ENCODE data around the gene FREM1.

Gene FREM1

GRCh38 chr9:14750821-14751220, 159.4 kb downstream of the FREM1 start:
- TF ChIP-seq EZH2 (IDR thresholded peaks at IDR 0.05; ENCODE audit: borderline replicate concordance, low read length) (no peak), CTCF (IDR thresholded peaks at IDR 0.05; ENCODE audit: low read length) (no peak)
- no peaks in the 10 kb centered on the region for H3K36me3 ChIP-seq (ENCODE audit: insufficient read depth, low read length)
- H3F3A ChIP-seq (ENCODE audit: insufficient read depth, low read length) = no peaks in the 10 kb centered on the region
- H3K9me3 ChIP-seq (ENCODE audit: low read length) = no peaks in the 10 kb centered on the region
- no peak overlapping the region for H3K9ac ChIP-seq (ENCODE audit: low read length)
- H3K27me3 ChIP-seq (ENCODE audit: insufficient read depth, low read length) = no peaks in the 10 kb centered on the region
- H3K9me2 ChIP-seq (ENCODE audit: low read depth, low read length) = no peaks in the 10 kb centered on the region
- no peaks in the 10 kb centered on the region for H3K4me1 ChIP-seq (ENCODE audit: insufficient read depth, low read length, severe bottlenecking)
- no peaks in the 10 kb centered on the region for H4K20me1 ChIP-seq (ENCODE audit: insufficient read depth, low read length)
- no peak overlapping the region for H3K27ac ChIP-seq (ENCODE audit: low read depth, low read length, poor library complexity, severe bottlenecking)
- H3K4me2 ChIP-seq (ENCODE audit: low read length) = no peak overlapping the region
- no peaks in the 10 kb centered on the region for H3K79me2 ChIP-seq (ENCODE audit: insufficient read depth, low read length)
- H2AFZ ChIP-seq (ENCODE audit: low read length) = no peak overlapping the region
- H3K4me3 ChIP-seq (ENCODE audit: low read depth, low read length, poor library complexity, severe bottlenecking) = no peak overlapping the region

GRCh38 chr9:14749741-14750211, 160.5 kb downstream of the FREM1 start:
- Histone ChIP-seq H3K79me2 (ENCODE audit: insufficient read depth, low read length) (no peaks in the 10 kb centered on the region), H3K4me2 (ENCODE audit: low read length) (no peak overlapping the region), H3K9me3 (ENCODE audit: low read length) (no peaks in the 10 kb centered on the region), H2AFZ (ENCODE audit: low read length) (no peak overlapping the region), H3K9ac (ENCODE audit: low read length) (no peak overlapping the region), H3K9me2 (ENCODE audit: low read depth, low read length) (no peaks in the 10 kb centered on the region), H3F3A (ENCODE audit: insufficient read depth, low read length) (no peaks in the 10 kb centered on the region), H3K4me3 (ENCODE audit: low read depth, low read length, poor library complexity, severe bottlenecking) (no peak overlapping the region), H3K36me3 (ENCODE audit: insufficient read depth, low read length) (no peaks in the 10 kb centered on the region), H3K27ac (ENCODE audit: low read depth, low read length, poor library complexity, severe bottlenecking) (no peak overlapping the region), H4K20me1 (ENCODE audit: insufficient read depth, low read length) (no peaks in the 10 kb centered on the region), H3K27me3 (ENCODE audit: insufficient read depth, low read length) (no peaks in the 10 kb centered on the region), H3K4me1 (ENCODE audit: insufficient read depth, low read length, severe bottlenecking) (no peaks in the 10 kb centered on the region)
- TF ChIP-seq EZH2 (IDR thresholded peaks at IDR 0.05; ENCODE audit: borderline replicate concordance, low read length) = no peak
- TF ChIP-seq CTCF (IDR thresholded peaks at IDR 0.05; ENCODE audit: low read length) = no peak

GRCh38 chr9:14748373-14748772, 161.9 kb downstream of the FREM1 start:
- Histone ChIP-seq H3K9ac (ENCODE audit: low read length) (no peak overlapping the region), H3K36me3 (ENCODE audit: insufficient read depth, low read length) (no peaks in the 10 kb centered on the region), H3K27me3 (ENCODE audit: insufficient read depth, low read length) (no peaks in the 10 kb centered on the region), H3K9me3 (ENCODE audit: low read length) (no peaks in the 10 kb centered on the region), H3K27ac (ENCODE audit: low read depth, low read length, poor library complexity, severe bottlenecking) (no peak overlapping the region), H3K4me1 (ENCODE audit: insufficient read depth, low read length, severe bottlenecking) (no peaks in the 10 kb centered on the region), H3K4me3 (ENCODE audit: low read depth, low read length, poor library complexity, severe bottlenecking) (no peak overlapping the region), H3K9me2 (ENCODE audit: low read depth, low read length) (no peaks in the 10 kb centered on the region), H4K20me1 (ENCODE audit: insufficient read depth, low read length) (no peaks in the 10 kb centered on the region), H3F3A (ENCODE audit: insufficient read depth, low read length) (no peaks in the 10 kb centered on the region), H3K79me2 (ENCODE audit: insufficient read depth, low read length) (no peaks in the 10 kb centered on the region), H2AFZ (ENCODE audit: low read length) (no peak overlapping the region), H3K4me2 (ENCODE audit: low read length) (no peak overlapping the region)
- TF ChIP-seq CTCF (IDR thresholded peaks at IDR 0.05; ENCODE audit: low read length) (no peak), EZH2 (IDR thresholded peaks at IDR 0.05; ENCODE audit: borderline replicate concordance, low read length) (no peak)
